ENCODE data around the gene CDKN1A. TPM values are rescaled to one million over a fixed set of nuclear protein-coding genes. Genes with fewer than 3 reads are reported as not detected.
"Not testable (repeated sequence)": the region's sequence is repeated elsewhere in the genome, so short reads cannot be mapped to it uniquely, and the experiment has no call there.

Gene CDKN1A
- total RNA-seq, 3 donors from 2014 or later: 181 to 381 (median 255) TPM

- Histone ChIP-seq H3K4me3 (no peak overlapping the region), H3K4me1 (ENCODE audit: low read depth) (no peaks in the 10 kb centered on the region), H3K36me3 (ENCODE audit: low read depth) (no peaks in the 10 kb centered on the region), H3K9me3 (no peaks in the 10 kb centered on the region)
- TF ChIP-seq CTCF (IDR thresholded peaks at IDR 0.05): no peak
- DNase-seq: no peak
- ATAC-seq: no peak
- intact Hi-C loops (cut with DNase I, micrococcal nuclease): no loop called here
These were observed 22.3 kb downstream of the CDKN1A start for GRCh38 chr6:36700831-36701230.

GRCh38 chr6:36701401-36701991, 23.0 kb downstream of the CDKN1A start:
- DNase-seq (no peak), ATAC-seq (peak; percentile 38)
- TF ChIP-seq CTCF (IDR thresholded peaks at IDR 0.05): no peak
- H3K9me3 ChIP-seq: no peaks in the 10 kb centered on the region
- H3K4me1 ChIP-seq (ENCODE audit: low read depth): no peaks in the 10 kb centered on the region
- no peak overlapping the region for H3K4me3 ChIP-seq
- no peaks in the 10 kb centered on the region for H3K36me3 ChIP-seq (ENCODE audit: low read depth)
- intact Hi-C loops (cut with DNase I, micrococcal nuclease): no loop called here

GRCh38 chr6:36702656-36703055, 24.1 kb downstream of the CDKN1A start:
- no peaks in the 10 kb centered on the region for H3K36me3 ChIP-seq (ENCODE audit: low read depth)
- no peaks in the 10 kb centered on the region for H3K4me1 ChIP-seq (ENCODE audit: low read depth)
- H3K9me3 ChIP-seq: no peaks in the 10 kb centered on the region
- intact Hi-C loops (cut with DNase I, micrococcal nuclease): no loop called here
- no peak overlapping the region for H3K4me3 ChIP-seq
- no peak for TF ChIP-seq CTCF (IDR thresholded peaks at IDR 0.05)
- DNase-seq (no peak), ATAC-seq (no peak)

- H3K36me3 ChIP-seq (ENCODE audit: low read depth): no peaks in the 10 kb centered on the region
- ATAC-seq (no peak), DNase-seq (no peak)
- H3K9me3 ChIP-seq: no peaks in the 10 kb centered on the region
- TF ChIP-seq CTCF (IDR thresholded peaks at IDR 0.05): no peak
- no peaks in the 10 kb centered on the region for H3K4me1 ChIP-seq (ENCODE audit: low read depth)
- no peak overlapping the region for H3K4me3 ChIP-seq
- intact Hi-C loops (cut with DNase I, micrococcal nuclease): no loop called here
These were observed 24.6 kb downstream of the CDKN1A start for GRCh38 chr6:36703081-36703606.

- no peak for ATAC-seq
- TF ChIP-seq CTCF (IDR thresholded peaks at IDR 0.05): no peak
- Histone ChIP-seq H3K4me3 (no peak overlapping the region), H3K4me1 (ENCODE audit: low read depth) (no peaks in the 10 kb centered on the region), H3K9me3 (no peaks in the 10 kb centered on the region), H3K36me3 (ENCODE audit: low read depth) (no peaks in the 10 kb centered on the region)
- intact Hi-C loops (cut with DNase I, micrococcal nuclease): no loop called here
- no peak for DNase-seq
These were observed 25.5 kb downstream of the CDKN1A start for GRCh38 chr6:36703982-36704381.

GRCh38 chr6:36704961-36705577, 26.6 kb downstream of the CDKN1A start:
- intact Hi-C loops (cut with DNase I, micrococcal nuclease); H3K4me1 ChIP-seq (ENCODE audit: low read depth); H3K36me3 ChIP-seq (ENCODE audit: low read depth); DNase-seq; ATAC-seq; H3K4me3 ChIP-seq; H3K9me3 ChIP-seq: not testable (repeated sequence)

Measured in mucosa of descending colon (tissue), 3 donors.